GM18499 (cell line): ENCODE data around the gene TRIM42.

ENCODE experiments used
- ATAC-seq: cut with Tn5 transposase; IDR thresholded peaks from one replicate; pipeline ENCODE4 v1.9.1; 2021; ENCODE audit warnings: moderate number of reproducible peaks; ENCODE audit not compliant: insufficient read depth, unreplicated experiment

The TRIM42 gene

DNA sequence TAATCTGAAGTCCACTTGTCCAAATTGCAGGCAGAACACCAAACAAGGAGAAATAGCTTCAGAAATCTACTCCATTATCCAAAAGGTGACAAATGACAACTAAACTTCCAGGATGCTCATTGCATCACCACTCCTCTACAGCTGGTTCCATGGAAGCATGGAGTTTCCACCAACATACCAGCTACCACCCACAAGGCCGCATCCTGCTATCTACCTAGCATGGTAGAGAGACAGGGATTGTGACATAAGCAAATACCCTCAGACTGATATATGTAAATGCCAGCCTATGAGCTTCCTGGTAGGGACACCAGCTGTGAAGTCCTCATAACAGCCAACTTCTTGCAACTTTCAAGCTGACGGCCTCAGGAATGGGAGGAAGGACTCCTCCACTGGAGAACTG is at the start of gene TRIM42:
Gene TRIM42 (plus strand): TSS at position 301 of the 400 bp plus-strand sequence. CDS start 166 bp downstream, outside the sequence.
- ATAC-seq = no peak

DNA sequence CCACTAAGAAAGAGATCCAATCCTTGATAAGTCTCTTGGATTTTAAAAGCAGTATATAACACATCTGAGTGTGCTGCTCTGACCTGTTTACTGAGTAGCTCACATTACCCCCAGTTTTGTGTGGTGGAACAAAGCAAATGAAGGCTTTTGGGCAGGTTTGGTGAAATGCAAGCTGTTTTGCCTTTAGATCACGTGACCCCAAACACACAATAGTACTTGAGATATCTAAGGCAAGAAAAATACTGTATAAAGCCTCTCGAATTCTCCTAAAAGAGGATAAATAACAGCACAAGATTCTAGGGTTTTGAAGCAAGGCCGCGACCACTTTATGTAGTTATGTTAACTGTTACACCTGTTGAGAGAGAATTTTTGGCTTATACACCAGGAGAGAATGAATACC is 49.3 kb upstream of the TRIM42 start:
- no peak for ATAC-seq

DNA sequence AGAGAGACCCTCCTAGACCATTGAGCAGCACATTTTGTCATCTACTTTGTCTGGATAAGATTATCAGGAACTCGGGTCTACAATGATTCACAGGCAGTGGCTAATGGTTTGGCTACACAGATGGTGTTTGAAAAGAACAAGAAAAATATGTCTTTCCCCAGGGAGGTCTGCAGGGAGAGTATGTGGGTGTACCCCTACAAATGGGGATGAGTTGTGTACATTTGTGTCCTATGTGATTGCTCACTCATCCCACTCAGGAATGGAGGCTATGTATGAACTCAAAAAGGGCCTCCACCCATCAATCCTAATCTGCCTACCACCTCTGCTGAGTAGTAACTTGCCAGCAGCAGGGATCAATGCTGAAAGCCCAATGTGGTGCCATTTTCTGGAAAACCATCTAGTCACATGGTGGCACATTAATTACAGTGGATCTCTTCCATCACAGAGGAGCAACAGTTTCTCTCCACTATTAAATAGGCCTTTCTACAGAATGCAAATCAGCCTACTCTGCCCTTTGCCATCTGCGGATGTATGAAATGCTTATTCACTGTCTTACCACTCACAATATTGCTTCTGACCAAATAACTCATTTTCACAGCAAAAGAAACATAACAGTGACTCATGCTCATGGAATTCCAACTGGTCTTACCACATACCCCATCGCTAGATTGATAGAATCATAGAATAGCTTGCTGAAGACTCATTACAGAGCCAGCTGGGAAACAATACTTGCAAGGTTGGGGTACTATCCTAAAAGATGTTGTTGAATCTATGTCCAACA is 48.3 kb upstream of the TRIM42 start:
- ATAC-seq = no peak

DNA sequence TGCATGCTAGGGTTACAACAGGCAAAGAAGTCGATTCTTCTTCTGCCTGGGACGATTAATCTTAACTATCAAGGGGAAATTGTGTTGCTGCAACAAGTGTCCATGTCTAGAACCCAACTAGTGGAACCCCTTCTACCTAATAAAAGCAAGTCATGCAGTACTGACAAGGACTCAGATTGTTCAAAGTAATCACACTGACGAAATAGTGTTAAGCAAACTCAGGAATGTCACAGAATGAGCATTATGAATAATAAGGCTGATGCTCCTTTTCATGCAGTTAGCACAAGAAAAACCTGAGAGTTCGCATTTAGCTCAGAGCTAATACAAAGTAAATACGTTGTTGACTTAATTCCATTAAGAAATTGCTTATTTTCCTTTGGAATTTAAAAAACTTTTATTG is 47.5 kb upstream of the TRIM42 start:
- ATAC-seq = no peak

DNA sequence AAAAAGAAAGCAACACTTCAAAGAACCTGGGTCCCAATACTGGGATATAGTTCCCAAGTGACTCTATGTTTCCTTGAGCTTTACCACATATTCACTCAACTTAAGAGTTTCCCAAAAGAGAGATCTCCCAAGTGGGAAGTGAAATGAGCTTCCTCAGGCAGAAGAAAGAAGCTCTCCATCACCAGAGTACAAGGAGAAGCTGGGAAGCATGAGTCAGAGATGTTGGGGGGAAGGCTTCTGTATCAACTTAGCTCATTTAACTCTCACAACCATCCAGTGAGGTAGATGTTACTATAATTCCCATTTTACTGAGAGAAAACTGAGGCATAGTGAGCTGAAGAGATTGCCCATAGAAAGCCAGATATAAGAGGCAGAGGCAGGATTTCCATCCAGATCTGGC is 47.0 kb upstream of the TRIM42 start:
- ATAC-seq = no peak

- no peak for ATAC-seq
These were observed 42.6 kb upstream of the TRIM42 start for GRCh38 chr3:140635276-140635675.

DNA sequence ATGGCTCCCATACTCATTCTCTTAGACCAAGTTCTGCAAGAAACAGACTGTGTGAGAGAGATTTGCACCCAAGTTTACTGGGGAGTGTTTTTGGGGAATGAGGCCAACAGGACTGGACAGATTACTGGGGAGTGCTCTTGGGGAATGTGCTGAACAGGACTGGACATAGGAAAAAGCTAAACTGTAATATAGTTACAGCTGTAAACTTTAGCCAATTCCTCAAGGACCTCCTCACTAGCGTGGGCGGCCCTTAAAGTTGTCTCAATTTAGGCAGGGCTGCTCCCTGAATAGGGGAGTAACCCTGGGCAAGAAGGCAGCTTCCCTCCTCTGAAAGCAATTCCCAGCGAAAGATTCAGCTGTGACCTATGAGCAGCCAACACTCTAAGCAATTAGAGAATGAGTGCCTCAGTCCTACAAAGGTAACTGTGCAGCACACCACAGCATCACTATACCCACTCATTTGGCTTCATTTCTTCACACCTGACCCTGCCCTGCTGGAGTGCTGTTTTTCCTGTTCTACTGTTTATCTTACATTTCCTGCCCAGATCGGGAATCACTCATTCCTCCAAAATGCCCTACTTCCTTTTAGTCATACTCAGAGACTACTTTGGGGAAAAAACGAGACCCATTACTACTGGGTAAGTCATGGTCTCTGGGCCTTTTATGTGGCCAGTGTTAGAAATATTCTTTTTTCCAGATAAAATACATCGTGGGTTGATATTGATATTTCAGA is 41.3 kb upstream of the TRIM42 start:
- no peak for ATAC-seq

GRCh38 chr3:140651287-140651686 is 26.6 kb upstream of the TRIM42 start:
- no peak for ATAC-seq

DNA sequence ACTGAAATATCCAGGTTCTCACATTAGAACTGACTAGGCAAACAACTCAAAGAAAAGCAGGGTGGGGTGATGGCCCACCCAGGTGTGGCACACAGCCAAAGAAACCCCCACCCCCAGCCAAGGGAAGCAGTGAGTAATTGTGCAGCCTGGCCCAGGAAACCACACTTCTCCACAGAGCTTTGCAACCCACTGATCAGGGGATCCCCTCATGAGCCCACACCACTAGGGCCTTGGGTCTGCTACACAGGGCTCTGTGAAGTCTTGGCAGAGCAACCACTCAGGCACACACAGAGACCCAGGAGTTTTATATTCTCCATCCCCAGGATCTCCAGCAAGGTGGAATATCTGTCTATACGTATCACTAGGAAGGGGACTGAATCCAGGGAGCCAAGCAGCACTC is 22.2 kb upstream of the TRIM42 start:
- ATAC-seq = no peak

- ATAC-seq = no peak
These were observed 13.8 kb upstream of the TRIM42 start for GRCh38 chr3:140664111-140664510.

GRCh38 chr3:140682586-140682985 is 4.7 kb downstream of the TRIM42 start:
- ATAC-seq = no peak

- no peak for ATAC-seq
These were observed 8.3 kb downstream of the TRIM42 start for GRCh38 chr3:140686128-140686527.

- ATAC-seq = no peak
These were observed 9.1 kb downstream of the TRIM42 start for GRCh38 chr3:140686948-140687347.

DNA sequence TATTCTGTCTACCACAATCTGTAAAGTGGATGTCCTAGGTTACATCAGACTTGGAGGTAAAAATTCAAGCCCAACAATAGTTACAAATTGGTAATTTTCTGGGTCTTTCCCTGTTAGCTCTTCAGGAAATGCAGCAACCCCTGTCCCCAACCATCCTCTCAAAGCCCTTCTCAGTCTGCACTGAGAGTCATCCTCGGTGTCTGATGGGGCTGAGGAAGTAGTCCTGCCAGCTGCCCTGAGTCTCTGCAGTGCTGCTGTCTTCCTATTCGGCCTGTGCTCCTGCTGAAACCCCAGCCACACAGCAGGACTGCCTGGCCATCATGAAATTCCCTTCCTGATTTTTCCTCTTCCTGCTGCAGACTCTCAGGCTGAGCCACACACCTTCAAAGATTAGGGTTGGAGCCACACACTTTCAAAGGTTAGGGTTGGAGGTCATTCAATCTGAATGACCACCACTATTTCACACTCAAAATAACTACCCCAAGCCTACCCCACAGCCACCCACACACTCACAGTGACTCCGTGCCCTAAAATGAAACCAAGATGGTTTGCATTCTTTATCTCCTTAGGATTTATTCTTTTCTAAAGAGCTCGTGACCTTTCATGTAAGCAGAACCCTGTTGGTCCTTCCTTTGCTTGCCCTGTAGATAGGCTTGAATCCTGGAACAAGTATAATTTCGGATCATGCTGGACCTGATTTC is 17.6 kb downstream of the TRIM42 start:
- no peak for ATAC-seq

GRCh38 chr3:140699516-140700231 is 21.8 kb downstream of the TRIM42 start:
- no peak for ATAC-seq

DNA sequence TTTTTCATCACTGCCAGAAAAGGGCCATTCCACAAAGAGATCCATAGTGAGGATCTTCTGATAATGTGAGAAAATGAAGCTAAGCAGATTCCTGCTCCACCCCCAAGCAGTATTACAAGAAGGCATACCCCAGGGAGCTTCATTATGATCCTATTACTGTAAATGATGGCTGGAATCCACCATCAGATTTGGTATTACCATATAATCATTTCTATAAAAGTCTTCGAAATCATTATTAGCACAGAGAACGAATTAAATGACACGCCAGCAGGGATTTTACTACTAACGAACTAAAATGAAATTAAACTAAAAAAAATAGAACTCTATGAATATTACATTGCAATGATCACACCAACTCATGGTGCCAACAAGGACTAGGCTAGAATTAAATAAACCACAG is 24.4 kb downstream of the TRIM42 start:
- no peak for ATAC-seq

DNA sequence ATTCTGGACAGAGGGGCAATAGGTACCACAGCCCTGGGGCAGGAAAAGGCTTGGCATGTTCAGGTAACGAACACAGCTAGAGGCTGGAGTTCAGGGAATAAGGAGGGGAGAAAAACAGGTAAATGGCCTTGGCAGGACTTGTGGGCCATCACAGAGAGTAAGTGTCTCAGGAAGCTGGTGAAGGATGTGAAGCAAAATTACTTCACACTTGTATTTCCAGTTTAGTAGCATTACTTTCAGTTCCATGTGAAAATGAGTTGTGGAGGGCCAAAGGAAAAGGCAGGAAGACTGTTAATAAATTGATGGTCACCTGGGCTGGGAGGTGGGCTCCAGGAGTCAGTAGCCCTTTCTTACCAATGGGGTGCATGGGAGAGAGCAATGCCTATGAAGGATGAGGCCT is 25.6 kb downstream of the TRIM42 start:
- no peak for ATAC-seq

- no peak for ATAC-seq
These were observed 26.9 kb downstream of the TRIM42 start for GRCh38 chr3:140704733-140705132.

GRCh38 chr3:140705954-140706353 is 28.1 kb downstream of the TRIM42 start:
- no peak for ATAC-seq

- no peak for ATAC-seq
These were observed 28.5 kb downstream of the TRIM42 start for GRCh38 chr3:140706360-140706759.

GRCh38 chr3:140708815-140709214 is 31.0 kb downstream of the TRIM42 start:
- ATAC-seq = no peak
